ENCODE results near the gene SSUH2.

SSUH2 gene

GRCh38 chr3:8579943-8580342 is 64.7 kb downstream of the SSUH2 start:
- H3K4me3 ChIP-seq (ENCODE audit: low read depth, low read length) = no peak overlapping the region
- DNase-seq (ENCODE audit: low read depth, low spot score) = no peak
- CTCF ChIA-PET = interaction anchor here (0.8 to 3.0 kb wide), 3 partner anchors 13 to 138 kb away, joined by 3 to 10 read pairs (median 3); no protein-coding TSS in a partner anchor
- TF ChIP-seq CTCF (IDR thresholded peaks at IDR 0.05; ENCODE audit: insufficient read depth, low read length, missing control alignments) = no peak
- POLR2A ChIA-PET = interaction anchor here (0.8 to 1.4 kb wide), 2 partner anchors 25 to 135 kb away, joined by 3 to 4 read pairs; no protein-coding TSS in a partner anchor

- POLR2A ChIA-PET = interaction anchor here (0.8 kb wide), 1 partner anchor 134 kb away, joined by 4 read pairs; no protein-coding TSS in a partner anchor
- CTCF ChIA-PET = interaction anchor here (3.0 kb wide), 1 partner anchor 137 kb away, joined by 10 read pairs; no protein-coding TSS in a partner anchor
- no peak overlapping the region for H3K4me3 ChIP-seq (ENCODE audit: low read depth, low read length)
- DNase-seq (ENCODE audit: low read depth, low spot score) = no peak
- TF ChIP-seq CTCF (IDR thresholded peaks at IDR 0.05; ENCODE audit: insufficient read depth, low read length, missing control alignments) = no peak
Observed at GRCh38 chr3:8579096-8579495, 65.5 kb downstream of the SSUH2 start.

GRCh38 chr3:8578282-8578681 is 66.3 kb downstream of the SSUH2 start:
- TF ChIP-seq CTCF (IDR thresholded peaks at IDR 0.05; ENCODE audit: insufficient read depth, low read length, missing control alignments) = no peak
- ChIA-PET CTCF (interaction anchor here (0.8 to 3.0 kb wide), 3 partner anchors 132 to 136 kb away, joined by 3 to 11 read pairs (median 10); no protein-coding TSS in a partner anchor), POLR2A (no interaction called here)
- DNase-seq (ENCODE audit: low read depth, low spot score) = no peak
- no peak overlapping the region for H3K4me3 ChIP-seq (ENCODE audit: low read depth, low read length)

GRCh38 chr3:8576841-8577571 is 67.6 kb downstream of the SSUH2 start:
- POLR2A ChIA-PET = interaction anchor here (0.7 to 1.2 kb wide), 3 partner anchors 16 to 119 kb away, joined by 3 to 5 read pairs (median 3); no protein-coding TSS in a partner anchor
- no peak for TF ChIP-seq CTCF (IDR thresholded peaks at IDR 0.05; ENCODE audit: insufficient read depth, low read length, missing control alignments)
- H3K4me3 ChIP-seq (ENCODE audit: low read depth, low read length) = no peak overlapping the region
- peak; percentile 89 for DNase-seq (ENCODE audit: low read depth, low spot score)
- CTCF ChIA-PET = interaction anchor here (0.9 to 2.1 kb wide), 3 partner anchors 30 to 134 kb away, joined by 4 to 11 read pairs (median 5); no protein-coding TSS in a partner anchor

- ChIA-PET CTCF (interaction anchor here (0.9 to 2.1 kb wide), 3 partner anchors 31 to 134 kb away, joined by 4 to 11 read pairs (median 5); no protein-coding TSS in a partner anchor), POLR2A (interaction anchor here (1.2 kb wide), 1 partner anchor 93 kb away, joined by 3 read pairs; no protein-coding TSS in a partner anchor)
- H3K4me3 ChIP-seq (ENCODE audit: low read depth, low read length) = no peak overlapping the region
- no peak for DNase-seq (ENCODE audit: low read depth, low spot score)
- TF ChIP-seq CTCF (IDR thresholded peaks at IDR 0.05; ENCODE audit: insufficient read depth, low read length, missing control alignments) = no peak
Observed at GRCh38 chr3:8576436-8576835, 68.2 kb downstream of the SSUH2 start.

Data from AG04449 (cell line).